SU-DHL-6 (cell line): ENCODE data around the gene SYNC.

Experiments
- H2AFZ ChIP-seq: fragments of 200-600 bp; sonication (generic); 2 replicates; pipeline ENCODE4 v1.6.1; 2014; ENCODE audit warnings: low read depth, mild to moderate bottlenecking, moderate library complexity, mixed read lengths, antibody characterized with exemption, low read length; ENCODE audit not compliant: severe bottlenecking
- H3F3A ChIP-seq: fragments of 200-600 bp; shearing (Covaris generic); 2 replicates; pipeline ENCODE4 v1.6.0; 2016; ENCODE audit warnings: antibody characterized with exemption, mild to moderate bottlenecking; ENCODE audit not compliant: insufficient read depth
- H3K27ac ChIP-seq: fragments of 200-600 bp; sonication (generic); 2 replicates; pipeline ENCODE4 v1.5.1; 2016; ENCODE audit warnings: low read depth, mild to moderate bottlenecking, low read length, moderate library complexity, mixed read lengths
- H3K27me3 ChIP-seq: fragments of 200-600 bp; sonication (generic), shearing (Covaris generic); 2 replicates; pipeline ENCODE4 v1.6.0; 2014; ENCODE audit warnings: mild to moderate bottlenecking, low read length
- H3K36me3 ChIP-seq: fragments of 200-600 bp; sonication (generic); 2 replicates; pipeline ENCODE4 v1.6.1; 2014; ENCODE audit warnings: mild to moderate bottlenecking, low read length, mixed read lengths
- H3K4me2 ChIP-seq: fragments of 300-600, 200-600 bp; shearing (Covaris generic), sonication (generic); 2 replicates; pipeline ENCODE4 v1.6.0; 2014; ENCODE audit warnings: low read length, low read depth, mild to moderate bottlenecking; ENCODE audit not compliant: poor library complexity, severe bottlenecking
- H3K4me3 ChIP-seq: fragments of 200-600 bp; sonication (generic); 2 replicates; pipeline ENCODE4 v1.5.1; 2014; ENCODE audit warnings: antibody characterized with exemption, low read length, mild to moderate bottlenecking, mixed read lengths; ENCODE audit not compliant: insufficient read depth, poor library complexity, severe bottlenecking
- H3K79me2 ChIP-seq: fragments of 200-600 bp; sonication (generic); 2 replicates; pipeline ENCODE4 v1.6.1; 2014; ENCODE audit warnings: mild to moderate bottlenecking, low read length, moderate library complexity; ENCODE audit not compliant: insufficient read depth
- H3K9ac ChIP-seq: fragments of 200-600 bp; sonication (generic); 2 replicates; pipeline ENCODE4 v1.7.0; 2014; ENCODE audit warnings: mild to moderate bottlenecking, low read length
- H3K9me2 ChIP-seq: fragments of 200-600 bp; sonication (generic); replicated peaks from 2 replicates; pipeline ENCODE4 v1.6.1; 2014; ENCODE audit warnings: low read length; ENCODE audit not compliant: insufficient read depth
- H3K9me3 ChIP-seq: fragments of 200-600 bp; sonication (generic); 2 replicates; pipeline ENCODE4 v1.6.1; 2014; ENCODE audit warnings: low read length, mixed read lengths; ENCODE audit not compliant: insufficient read depth
- H4K20me1 ChIP-seq: fragments of 200-600 bp; sonication (generic); 2 replicates; pipeline ENCODE4 v1.6.1; 2014; ENCODE audit warnings: low read depth, mild to moderate bottlenecking, antibody characterized with exemption, low read length, moderate library complexity, mixed read lengths
- EZH2phosphoT487 ChIP-seq: fragments of 200-600 bp; sonication (generic), shearing (Covaris generic); conservative IDR thresholded peaks from 2 replicates; pipeline ENCODE4 v1.6.1; 2018; ENCODE audit warnings: mild to moderate bottlenecking, antibody characterized with exemption, low read length, moderate library complexity, mixed read lengths
- TF ChIP-seq, protein P1 (sequence below): fragments of 200-600 bp; sonication (generic); IDR thresholded peaks from one replicate; pipeline ENCODE4 v1.5.1; 2017; ENCODE audit warnings: antibody characterized with exemption, mild to moderate bottlenecking, low read length, moderate library complexity; ENCODE audit not compliant: insufficient read depth, poor library complexity, severe bottlenecking

The SYNC gene

DNA sequence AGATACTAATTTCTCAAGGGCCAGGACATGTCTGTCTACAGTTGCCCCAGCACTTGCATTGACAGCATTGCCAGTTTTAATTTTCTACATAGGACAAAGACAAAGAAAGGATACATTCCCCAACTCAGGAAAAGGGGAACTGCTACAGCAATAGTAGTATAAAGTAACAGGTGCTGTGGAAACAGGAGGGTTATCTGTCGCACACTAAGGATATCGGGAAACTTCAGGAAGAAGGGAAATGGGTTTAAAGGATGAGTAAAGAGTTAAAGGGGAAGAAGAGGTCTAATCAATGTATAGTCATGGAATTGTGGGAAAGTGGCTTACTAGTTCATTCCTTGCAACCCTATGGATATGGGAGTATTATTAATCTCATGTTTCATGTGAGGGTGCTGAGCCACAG is 16.2 kb downstream of the SYNC start:
- Histone ChIP-seq H2AFZ (no peak overlapping the region), H4K20me1 (no peaks in the 10 kb centered on the region), H3F3A (peaks cover 52% of the 10 kb centered on the region), H3K9me2 (no peaks in the 10 kb centered on the region), H3K27ac (no peak overlapping the region), H3K27me3 (no peaks in the 10 kb centered on the region), H3K9ac (no peak overlapping the region), H3K4me2 (no peak overlapping the region), H3K36me3 (peaks cover 21% of the 10 kb centered on the region; the same call in 1 of the 2 replicates), H3K79me2 (no peaks in the 10 kb centered on the region), H3K9me3 (no peaks in the 10 kb centered on the region), H3K4me3 (no peak overlapping the region)
- no peak for TF ChIP-seq EZH2phosphoT487
- TF ChIP-seq, protein P1, sequence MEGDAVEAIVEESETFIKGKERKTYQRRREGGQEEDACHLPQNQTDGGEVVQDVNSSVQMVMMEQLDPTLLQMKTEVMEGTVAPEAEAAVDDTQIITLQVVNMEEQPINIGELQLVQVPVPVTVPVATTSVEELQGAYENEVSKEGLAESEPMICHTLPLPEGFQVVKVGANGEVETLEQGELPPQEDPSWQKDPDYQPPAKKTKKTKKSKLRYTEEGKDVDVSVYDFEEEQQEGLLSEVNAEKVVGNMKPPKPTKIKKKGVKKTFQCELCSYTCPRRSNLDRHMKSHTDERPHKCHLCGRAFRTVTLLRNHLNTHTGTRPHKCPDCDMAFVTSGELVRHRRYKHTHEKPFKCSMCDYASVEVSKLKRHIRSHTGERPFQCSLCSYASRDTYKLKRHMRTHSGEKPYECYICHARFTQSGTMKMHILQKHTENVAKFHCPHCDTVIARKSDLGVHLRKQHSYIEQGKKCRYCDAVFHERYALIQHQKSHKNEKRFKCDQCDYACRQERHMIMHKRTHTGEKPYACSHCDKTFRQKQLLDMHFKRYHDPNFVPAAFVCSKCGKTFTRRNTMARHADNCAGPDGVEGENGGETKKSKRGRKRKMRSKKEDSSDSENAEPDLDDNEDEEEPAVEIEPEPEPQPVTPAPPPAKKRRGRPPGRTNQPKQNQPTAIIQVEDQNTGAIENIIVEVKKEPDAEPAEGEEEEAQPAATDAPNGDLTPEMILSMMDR, result no peak

DNA sequence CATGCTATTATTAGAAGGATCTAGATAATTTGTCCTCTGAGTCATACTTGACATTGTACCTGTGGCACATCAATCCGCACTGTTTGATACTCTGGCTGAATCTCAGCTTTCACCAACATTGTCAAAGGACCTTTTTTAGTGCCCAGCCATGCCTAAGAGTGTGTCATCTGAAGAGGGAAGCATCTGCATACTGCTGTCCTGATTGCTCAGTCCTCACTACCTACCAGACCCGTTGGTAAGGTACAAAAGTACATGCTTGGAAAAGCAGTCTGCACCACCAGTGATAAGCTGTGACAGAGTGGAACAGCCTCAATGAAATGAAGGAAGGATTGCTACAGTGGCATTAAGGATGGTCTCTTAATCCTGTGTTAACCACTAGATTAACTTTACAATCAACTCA is 17.1 kb downstream of the SYNC start:
- Histone ChIP-seq H4K20me1 (no peaks in the 10 kb centered on the region), H3K36me3 (peaks cover 30% of the 10 kb centered on the region; the same call in 1 of the 2 replicates), H3F3A (peaks cover 56% of the 10 kb centered on the region), H2AFZ (no peak overlapping the region), H3K9ac (no peak overlapping the region), H3K9me2 (no peaks in the 10 kb centered on the region), H3K79me2 (no peaks in the 10 kb centered on the region), H3K4me3 (no peak overlapping the region), H3K9me3 (no peaks in the 10 kb centered on the region), H3K27ac (no peak overlapping the region), H3K27me3 (no peaks in the 10 kb centered on the region), H3K4me2 (no peak overlapping the region)
- TF ChIP-seq, protein P1, result no peak
- no peak for TF ChIP-seq EZH2phosphoT487

DNA sequence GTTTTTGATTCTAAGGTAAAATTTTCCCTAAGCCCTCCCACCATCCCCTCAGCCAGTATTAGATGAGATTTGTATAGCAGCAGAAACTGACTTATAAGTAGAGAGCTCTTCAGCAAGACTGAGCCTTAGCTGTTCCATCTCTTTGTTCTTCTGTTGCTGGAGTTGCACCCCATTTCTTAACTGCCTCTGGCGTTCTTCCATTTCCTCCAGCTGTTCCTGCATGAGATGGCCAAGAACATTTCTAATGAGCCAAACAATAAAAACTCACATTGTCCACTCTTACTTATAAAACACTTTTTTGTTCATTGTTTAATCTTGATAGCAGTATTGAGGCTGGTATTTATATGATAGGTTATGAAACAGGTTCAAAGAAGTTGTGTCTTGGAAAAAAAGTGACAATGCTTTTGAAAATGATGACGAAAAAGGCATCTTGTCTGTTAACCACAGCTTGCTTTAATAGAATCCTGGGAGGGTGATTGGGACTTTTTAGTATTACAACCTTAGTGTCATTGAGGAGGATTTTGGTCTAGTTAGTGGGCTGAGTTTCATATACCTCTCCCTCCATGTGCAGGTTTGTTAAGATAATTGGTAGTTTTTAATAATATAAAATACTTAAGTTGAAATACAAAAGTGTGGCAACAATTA is 18.3 kb downstream of the SYNC start:
- Histone ChIP-seq H3K27me3 (no peaks in the 10 kb centered on the region), H3K9ac (no peak overlapping the region), H3K9me3 (no peaks in the 10 kb centered on the region), H3K36me3 (peaks cover 34% of the 10 kb centered on the region; the same call in 1 of the 2 replicates), H2AFZ (no peak overlapping the region), H4K20me1 (no peaks in the 10 kb centered on the region), H3F3A (peaks cover 56% of the 10 kb centered on the region), H3K4me3 (no peak overlapping the region), H3K79me2 (no peaks in the 10 kb centered on the region), H3K27ac (no peak overlapping the region), H3K9me2 (no peaks in the 10 kb centered on the region), H3K4me2 (no peak overlapping the region)
- TF ChIP-seq EZH2phosphoT487, result no peak
- TF ChIP-seq, protein P1, result no peak
